GM23338 (cell line): ENCODE data around the gene SGSM1. TPM values are rescaled to one million over a fixed set of nuclear protein-coding genes. Genes with fewer than 3 reads are reported as not detected.

Experiments used
- ATAC-seq: fragments of 200-7000 bp; cut with Tn5 transposase; 3 replicates; pipeline ENCODE4 v1.9.1; 2020
- DNase-seq: peaks from one replicate; pipeline ENCODE4 v3.0.0-alpha.2; 2015; ENCODE audit warnings: low spot score
- H2AFZ ChIP-seq: fragments of 200-600 bp; sonication (generic); 2 replicates; pipeline ENCODE4 v1.8.0; 2016; ENCODE audit warnings: antibody characterized with exemption, mild to moderate bottlenecking, moderate library complexity
- H3F3A ChIP-seq: fragments of 200-600 bp; sonication (generic); replicated peaks from 2 replicates; pipeline ENCODE4 v1.8.0; 2017; ENCODE audit warnings: antibody characterized with exemption, mixed run types, low read depth
- H3K27ac ChIP-seq: fragments of 200-600 bp; sonication (generic); 2 replicates; pipeline ENCODE4 v1.6.1; 2016; ENCODE audit warnings: low read depth
- H3K27me3 ChIP-seq: fragments of 200-600 bp; sonication (generic); 2 replicates; pipeline ENCODE4 v1.8.0; 2016; ENCODE audit warnings: mild to moderate bottlenecking, mixed run types, moderate library complexity; ENCODE audit not compliant: insufficient read depth
- H3K36me3 ChIP-seq: fragments of 200-600 bp; sonication (generic); 2 replicates; pipeline ENCODE4 v1.8.0; 2016; ENCODE audit warnings: mild to moderate bottlenecking; ENCODE audit not compliant: insufficient read depth
- H3K4me1 ChIP-seq: fragments of 200-600 bp; sonication (generic); 2 replicates; pipeline ENCODE4 v1.8.0; 2016; ENCODE audit warnings: mild to moderate bottlenecking, moderate library complexity; ENCODE audit not compliant: insufficient read depth
- H3K4me2 ChIP-seq: fragments of 200-600 bp; sonication (generic); 2 replicates; pipeline ENCODE4 v1.7.1; 2017; ENCODE audit warnings: mixed run types
- H3K4me3 ChIP-seq: fragments of 200-600 bp; sonication (generic); 2 replicates; pipeline ENCODE4 v1.6.1; 2016; ENCODE audit warnings: mixed run types
- H3K79me2 ChIP-seq: fragments of 200-600 bp; sonication (generic); replicated peaks from 2 replicates; pipeline ENCODE4 v1.8.0; 2017; ENCODE audit warnings: mild to moderate bottlenecking; ENCODE audit not compliant: insufficient read depth
- H3K9me2 ChIP-seq: fragments of 200-600 bp; sonication (generic); 2 replicates; pipeline ENCODE4 v1.8.0; 2017; ENCODE audit not compliant: insufficient read depth
- H4K20me1 ChIP-seq: fragments of 200-600 bp; sonication (generic); replicated peaks from 2 replicates; pipeline ENCODE4 v1.8.0; 2017; ENCODE audit warnings: mild to moderate bottlenecking; ENCODE audit not compliant: insufficient read depth
- H3K27ac Mint-ChIP-seq: 2 replicates; pipeline ENCODE4 v1.8.0; 2020; ENCODE audit warnings: inconsistent platforms, mild to moderate bottlenecking, moderate library complexity, mixed read lengths
- H3K27me3 Mint-ChIP-seq: 3 replicates; pipeline ENCODE4 v1.8.0; 2022; ENCODE audit warnings: low read depth, mild to moderate bottlenecking, moderate library complexity, mixed read lengths, inconsistent platforms; ENCODE audit not compliant: insufficient read depth, poor library complexity
- H3K36me3 Mint-ChIP-seq: 3 replicates; pipeline ENCODE4 v1.8.0; 2021; ENCODE audit warnings: low read depth, mild to moderate bottlenecking, inconsistent platforms, moderate library complexity, mixed read lengths
- H3K4me1 Mint-ChIP-seq: 3 replicates; pipeline ENCODE4 v1.8.0; 2020; ENCODE audit warnings: mild to moderate bottlenecking, inconsistent platforms, mixed read lengths
- H3K4me3 Mint-ChIP-seq: 3 replicates; pipeline ENCODE4 v1.8.0; 2021; ENCODE audit warnings: moderate library complexity, mild to moderate bottlenecking, inconsistent platforms, mixed read lengths
- H3K9me3 Mint-ChIP-seq: 3 replicates; pipeline ENCODE4 v1.8.0; 2020; ENCODE audit warnings: moderate library complexity, mild to moderate bottlenecking, inconsistent platforms, mixed read lengths
- CREB1 ChIP-seq: fragments of 250-450 bp; sonication (Bioruptor Pico); IDR thresholded peaks from 2 replicates; pipeline ENCODE4 v1.5.0; 2020; ENCODE audit warnings: low read depth, mild to moderate bottlenecking, moderate library complexity
- JUNB ChIP-seq: IDR thresholded peaks from one replicate; pipeline ENCODE4 v1.6.1; 2016; ENCODE audit warnings: antibody characterized with exemption; ENCODE audit not compliant: unreplicated experiment
- POLR2AphosphoS5 ChIP-seq: IDR thresholded peaks from 2 replicates; pipeline ENCODE4 v1.6.1; 2016; ENCODE audit warnings: antibody characterized with exemption, low read depth
- REST ChIP-seq: IDR thresholded peaks from one replicate; pipeline ENCODE4 v1.6.1; 2018; ENCODE audit warnings: antibody characterized with exemption; ENCODE audit not compliant: unreplicated experiment
- ZNF114 ChIP-seq: fragments of 250-450 bp; sonication (Bioruptor Pico); IDR thresholded peaks from 2 replicates; pipeline ENCODE4 v1.5.0; 2020; ENCODE audit warnings: mild to moderate bottlenecking, moderate library complexity
- polyA plus RNA-seq: library from polyadenylated mRNA; unstranded; fragments of >200 nt; fragmentation: Nextera tagmentation; extraction: Ambion mirVana; gene quantifications from 2 replicates; pipeline ENCODE4 v1.2.1, GENCODE V29; 2016
- total RNA-seq: library from RNA; depleted of rRNA; stranded (reverse); fragments of >200 nt; shearing (Covaris generic); gene quantifications from 2 replicates; pipeline ENCODE4 v1.2.3, GENCODE V29; 2014
- TF ChIP-seq, protein P1 (sequence below), 2 experiments: fragments of 200-600 bp in 1 of 2; sonication (generic) in 1 of 2; conservative IDR thresholded peaks; 2 replicates each; pipeline versions ENCODE4 v1.5.1 to v1.6.1; 2016 to 2017; ENCODE audit warnings: antibody characterized with exemption in 2 of 2, low read depth in 2 of 2, mild to moderate bottlenecking in 2 of 2, moderate library complexity in 1 of 2
- TF ChIP-seq, protein P2 (sequence below): IDR thresholded peaks from 2 replicates; pipeline ENCODE4 v1.6.1; 2016; ENCODE audit warnings: antibody characterized with exemption

SGSM1 gene
- total and polyA plus RNA-seq, 2 experiments from 2014 or later = 4.7 to 5.4 TPM

DNA sequence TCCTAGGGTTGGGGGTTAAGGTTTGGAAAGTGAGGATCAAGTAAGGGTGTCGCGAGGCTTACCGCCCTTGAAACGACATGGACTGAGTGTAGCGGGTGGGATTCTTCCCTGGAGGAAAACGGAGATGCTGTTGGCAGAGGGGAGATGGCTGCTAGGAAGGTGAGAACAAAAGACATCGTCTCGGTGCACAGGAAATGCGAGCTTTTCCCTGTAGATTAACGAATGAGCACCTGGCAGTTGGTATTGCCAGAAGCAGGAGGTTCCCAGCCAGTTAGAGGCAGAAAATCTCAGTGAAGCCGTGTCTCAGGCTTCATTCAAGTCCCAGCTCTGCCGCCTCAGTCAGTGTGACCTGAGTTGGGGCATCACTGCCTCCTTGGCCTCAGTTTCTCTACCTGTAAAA is 141.9 kb downstream of the SGSM1 start (continued):
- TF ChIP-seq, protein P1, sequence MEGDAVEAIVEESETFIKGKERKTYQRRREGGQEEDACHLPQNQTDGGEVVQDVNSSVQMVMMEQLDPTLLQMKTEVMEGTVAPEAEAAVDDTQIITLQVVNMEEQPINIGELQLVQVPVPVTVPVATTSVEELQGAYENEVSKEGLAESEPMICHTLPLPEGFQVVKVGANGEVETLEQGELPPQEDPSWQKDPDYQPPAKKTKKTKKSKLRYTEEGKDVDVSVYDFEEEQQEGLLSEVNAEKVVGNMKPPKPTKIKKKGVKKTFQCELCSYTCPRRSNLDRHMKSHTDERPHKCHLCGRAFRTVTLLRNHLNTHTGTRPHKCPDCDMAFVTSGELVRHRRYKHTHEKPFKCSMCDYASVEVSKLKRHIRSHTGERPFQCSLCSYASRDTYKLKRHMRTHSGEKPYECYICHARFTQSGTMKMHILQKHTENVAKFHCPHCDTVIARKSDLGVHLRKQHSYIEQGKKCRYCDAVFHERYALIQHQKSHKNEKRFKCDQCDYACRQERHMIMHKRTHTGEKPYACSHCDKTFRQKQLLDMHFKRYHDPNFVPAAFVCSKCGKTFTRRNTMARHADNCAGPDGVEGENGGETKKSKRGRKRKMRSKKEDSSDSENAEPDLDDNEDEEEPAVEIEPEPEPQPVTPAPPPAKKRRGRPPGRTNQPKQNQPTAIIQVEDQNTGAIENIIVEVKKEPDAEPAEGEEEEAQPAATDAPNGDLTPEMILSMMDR (conservative IDR thresholded peaks at IDR 0.05; ENCODE audit: low read depth in 2 of 2) = no peak
- TF ChIP-seq POLR2AphosphoS5 (no peak), CREB1 (CRISPR knock-in tag) (no peak)

DNA sequence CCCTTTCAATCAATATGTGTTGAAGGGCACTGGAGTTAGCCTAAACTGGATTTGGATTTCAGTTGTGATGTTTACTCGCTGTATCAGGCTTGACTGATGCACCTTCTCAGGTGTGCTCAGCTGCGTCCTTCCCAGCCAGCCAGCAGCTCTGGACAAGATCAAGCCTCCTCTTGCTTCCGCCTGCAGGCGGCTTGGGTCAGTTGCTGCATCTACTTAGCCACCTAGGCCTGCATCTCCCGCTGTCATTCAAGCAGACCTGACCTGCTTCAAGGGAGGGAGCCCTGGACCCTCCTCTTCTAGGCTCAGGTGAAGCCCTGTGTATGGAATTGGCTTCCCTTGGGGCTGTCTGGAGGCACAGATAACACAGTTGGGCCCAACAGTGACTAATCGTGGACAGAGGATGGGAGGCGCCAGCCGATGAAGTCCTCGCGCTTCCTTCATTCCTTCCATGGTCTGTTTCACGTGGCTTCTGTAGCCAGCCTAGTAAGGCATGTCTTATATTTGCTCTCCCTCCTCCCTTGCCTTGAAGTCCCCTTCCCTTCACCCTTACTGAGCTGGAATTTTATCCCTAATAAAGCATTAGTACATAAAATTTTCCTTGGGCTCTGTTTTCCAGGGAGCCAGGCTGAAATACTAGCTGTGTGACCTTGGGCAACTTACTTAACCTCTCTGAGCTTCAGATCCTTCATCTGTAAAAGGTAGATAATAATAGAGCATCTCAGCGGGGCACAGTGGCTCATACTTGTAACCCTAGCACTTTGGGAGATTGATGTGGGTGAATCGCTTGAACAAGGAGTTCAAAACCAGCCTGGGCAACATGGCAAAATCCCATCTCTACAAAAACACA is 142.6 kb downstream of the SGSM1 start:
- DNase-seq (peak; percentile 58), ATAC-seq (no peak; the same call in 2 of the 3 replicates)
- no peaks in the 10 kb centered on the region for H3K36me3 ChIP-seq
- no peaks in the 10 kb centered on the region for H3K79me2 ChIP-seq
- H3K36me3 Mint-ChIP-seq = 0 out of 3 replicates have a peak, but pooled peaks cover 3% of the 10 kb centered on the region
- H3F3A ChIP-seq = peaks cover 6% of the 10 kb centered on the region; the same call in 1 of the 2 replicates
- no peak overlapping the region for H3K4me3 ChIP-seq
- no peaks in the 10 kb centered on the region for H3K9me2 ChIP-seq
- TF ChIP-seq POLR2AphosphoS5 = no peak
- TF ChIP-seq, protein P1 (conservative IDR thresholded peaks at IDR 0.05; ENCODE audit: low read depth in 2 of 2) = peak; percentile 13 to 14; a peak in 1 of 4 replicates
- H3K4me1 ChIP-seq = peaks cover 19% of the 10 kb centered on the region; the same call in 1 of the 2 replicates
- H3K27me3 ChIP-seq = no peaks in the 10 kb centered on the region; the same call in 1 of the 2 replicates
- H3K9me3 Mint-ChIP-seq = no peaks in the 10 kb centered on the region
- peaks cover 17% of the 10 kb centered on the region for H3K27me3 Mint-ChIP-seq
- peak overlapping the region; percentile 34; the same call in 1 of the 2 replicates for H2AFZ ChIP-seq
- H3K4me3 Mint-ChIP-seq = no peak overlapping the region
- peaks cover 36% of the 10 kb centered on the region for H3K4me1 Mint-ChIP-seq
- H3K4me2 ChIP-seq = peak overlapping the region; percentile 49; the same call in 1 of the 2 replicates
- H3K27ac ChIP-seq = peak overlapping the region; percentile 78
- no peaks in the 10 kb centered on the region for H4K20me1 ChIP-seq
- H3K27ac Mint-ChIP-seq = peak overlapping the region; percentile 90

- no peak overlapping the region for H3K27ac ChIP-seq
- Mint-ChIP-seq H3K36me3 (0 out of 3 replicates have a peak, but pooled peaks cover 3% of the 10 kb centered on the region), H3K9me3 (no peaks in the 10 kb centered on the region), H3K27ac (peak overlapping the region; percentile 73; the same call in 1 of the 2 replicates), H3K4me3 (peak overlapping the region; percentile 56), H3K27me3 (peaks cover 25% of the 10 kb centered on the region), H3K4me1 (peaks cover 48% of the 10 kb centered on the region)
- peaks cover 12% of the 10 kb centered on the region; the same call in 1 of the 2 replicates for H3F3A ChIP-seq
- peaks cover 9% of the 10 kb centered on the region; the same call in 1 of the 2 replicates for H3K27me3 ChIP-seq
- H3K9me2 ChIP-seq = no peaks in the 10 kb centered on the region
- H3K4me2 ChIP-seq = peak overlapping the region; percentile 68
- peaks cover 4% of the 10 kb centered on the region; the same call in 1 of the 2 replicates for H4K20me1 ChIP-seq
- no peaks in the 10 kb centered on the region for H3K36me3 ChIP-seq
- peaks cover 30% of the 10 kb centered on the region for H3K4me1 ChIP-seq
- H3K4me3 ChIP-seq = 0 out of 2 replicates have a peak overlapping the region, but pooled peaks have one; percentile 34
- peak; percentile 70 for ATAC-seq
- peak; percentile 96 for DNase-seq
- H3K79me2 ChIP-seq = peaks cover 18% of the 10 kb centered on the region
- H2AFZ ChIP-seq = no peak overlapping the region
- TF ChIP-seq JUNB = no peak
- 0 out of 2 replicates have a peak, but pooled peaks have one; percentile 21 for TF ChIP-seq CREB1 (CRISPR knock-in tag)
- TF ChIP-seq ZNF114 = no peak
- peak; percentile 50 for TF ChIP-seq POLR2AphosphoS5
- no peak for TF ChIP-seq REST
- TF ChIP-seq, protein P2, sequence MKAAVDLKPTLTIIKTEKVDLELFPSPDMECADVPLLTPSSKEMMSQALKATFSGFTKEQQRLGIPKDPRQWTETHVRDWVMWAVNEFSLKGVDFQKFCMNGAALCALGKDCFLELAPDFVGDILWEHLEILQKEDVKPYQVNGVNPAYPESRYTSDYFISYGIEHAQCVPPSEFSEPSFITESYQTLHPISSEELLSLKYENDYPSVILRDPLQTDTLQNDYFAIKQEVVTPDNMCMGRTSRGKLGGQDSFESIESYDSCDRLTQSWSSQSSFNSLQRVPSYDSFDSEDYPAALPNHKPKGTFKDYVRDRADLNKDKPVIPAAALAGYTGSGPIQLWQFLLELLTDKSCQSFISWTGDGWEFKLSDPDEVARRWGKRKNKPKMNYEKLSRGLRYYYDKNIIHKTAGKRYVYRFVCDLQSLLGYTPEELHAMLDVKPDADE = peak; percentile 89
Observed at GRCh38 chr22:24950272-24950902, 144.4 kb downstream of the SGSM1 start.
